HEK293 (cell line): ENCODE measurements around the gene KLHL35.

Source experiments
- CTCF ChIA-PET: fragments of 350-600 bp; formaldehyde crosslinking; extraction: SDS; loops from one replicate; lab custom pipeline; 2021; ENCODE audit warnings: antibody characterized with exemption; lab: Yijun Ruan, JAX
- POLR2A ChIA-PET: fragments of 300-600 bp; formaldehyde crosslinking; extraction: SDS; loops from one replicate; lab custom pipeline; 2020; ENCODE audit warnings: antibody characterized with exemption, inconsistent platforms; lab: Yijun Ruan, JAX
- H3K27ac ChIP-seq: fragments of 200-500 bp; sonication (Bioruptor generic); 2 replicates; pipeline ENCODE4 v1.5.1; 2014; ENCODE audit warnings: low read depth, low read length, control low read depth, inconsistent platforms; ENCODE audit errors: extremely low read depth
- H3K36me3 ChIP-seq, 2 experiments: fragments of 200-500 bp in 1 of 2; sonication (Bioruptor generic) in 1 of 2; 1 replicate in 1 of 2; 2 replicates in 1 of 2; pipeline ENCODE4 v1.5.1; 2014 to 2017; ENCODE audit warnings: inconsistent platforms in 2 of 2, low read length in 2 of 2; ENCODE audit not compliant: control insufficient read depth in 2 of 2, insufficient read depth in 1 of 2
- H3K4me1 ChIP-seq: fragments of 200-500 bp; sonication (Bioruptor generic); 2 replicates; pipeline ENCODE4 v1.5.1; 2014; ENCODE audit warnings: mild to moderate bottlenecking, low read length, inconsistent platforms; ENCODE audit not compliant: control insufficient read depth, insufficient read depth
- H3K4me3 ChIP-seq: 2 replicates; pipeline ENCODE4 v1.5.1; 2011; ENCODE audit warnings: low read depth, mild to moderate bottlenecking, control low read depth, low read length, moderate library complexity
- H3K9me3 ChIP-seq: fragments of 200-500 bp; sonication (Bioruptor generic); 2 replicates; pipeline ENCODE4 v1.5.1; 2014; ENCODE audit warnings: low read depth, low read length, inconsistent platforms; ENCODE audit not compliant: control insufficient read depth, insufficient read depth
- HIC1 ChIP-seq: fragments of 450-650 bp; formaldehyde crosslinking; IDR thresholded peaks from 2 replicates; pipeline ENCODE4 v1.5.1; 2016; ENCODE audit warnings: missing biosample characterization, missing genetic modification characterization
- KLF16 ChIP-seq: fragments of 450-650 bp; formaldehyde crosslinking; IDR thresholded peaks from 2 replicates; pipeline ENCODE4 v1.5.1; 2017; ENCODE audit warnings: missing biosample characterization, missing genetic modification characterization
- KLF17 ChIP-seq: fragments of 450-650 bp; formaldehyde crosslinking; IDR thresholded peaks from 2 replicates; pipeline ENCODE4 v1.5.1; 2016; ENCODE audit warnings: missing biosample characterization, missing genetic modification characterization
- KLF9 ChIP-seq: fragments of 450-650 bp; formaldehyde crosslinking; IDR thresholded peaks from 2 replicates; pipeline ENCODE4 v1.5.1; 2016; ENCODE audit warnings: missing biosample characterization, missing genetic modification characterization, low read depth
- PATZ1 ChIP-seq: fragments of 450-650 bp; formaldehyde crosslinking; IDR thresholded peaks from 2 replicates; pipeline ENCODE4 v1.5.1; 2016; ENCODE audit warnings: missing biosample characterization, missing genetic modification characterization
- SP7 ChIP-seq: fragments of 450-650 bp; formaldehyde crosslinking; IDR thresholded peaks from 2 replicates; pipeline ENCODE4 v1.5.1; 2016; ENCODE audit warnings: missing biosample characterization, missing genetic modification characterization
- ZFP3 ChIP-seq: fragments of 450-650 bp; formaldehyde crosslinking; IDR thresholded peaks from 2 replicates; pipeline ENCODE4 v1.5.1; 2016; ENCODE audit warnings: low read depth, missing biosample characterization, missing genetic modification characterization
- ZNF121 ChIP-seq: fragments of 450-650 bp; formaldehyde crosslinking; IDR thresholded peaks from 2 replicates; pipeline ENCODE4 v1.5.1; 2016; ENCODE audit warnings: missing biosample characterization, missing genetic modification characterization
- ZNF133 ChIP-seq: fragments of 450-650 bp; formaldehyde crosslinking; IDR thresholded peaks from 2 replicates; pipeline ENCODE4 v1.5.1; 2016; ENCODE audit warnings: missing biosample characterization, missing genetic modification characterization
- ZNF239 ChIP-seq: fragments of 450-650 bp; formaldehyde crosslinking; IDR thresholded peaks from 2 replicates; pipeline ENCODE4 v1.5.1; 2016; ENCODE audit warnings: missing biosample characterization, missing genetic modification characterization
- ZNF280C ChIP-seq: fragments of 450-650 bp; formaldehyde crosslinking; IDR thresholded peaks from 2 replicates; pipeline ENCODE4 v1.5.1; 2016; ENCODE audit warnings: missing biosample characterization, missing genetic modification characterization
- ZNF404 ChIP-seq: fragments of 450-650 bp; formaldehyde crosslinking; IDR thresholded peaks from 2 replicates; pipeline ENCODE4 v1.5.1; 2017; ENCODE audit warnings: missing biosample characterization, missing genetic modification characterization
- ZNF488 ChIP-seq: fragments of 450-650 bp; formaldehyde crosslinking; IDR thresholded peaks from 2 replicates; pipeline ENCODE4 v1.5.1; 2016; ENCODE audit warnings: missing biosample characterization, missing genetic modification characterization
- ZNF510 ChIP-seq: fragments of 450-650 bp; formaldehyde crosslinking; IDR thresholded peaks from 2 replicates; pipeline ENCODE4 v1.5.1; 2018; ENCODE audit warnings: mild to moderate bottlenecking, missing genetic modification characterization, missing biosample characterization; ENCODE audit not compliant: insufficient replicate concordance
- ZNF530 ChIP-seq: fragments of 450-650 bp; formaldehyde crosslinking; IDR thresholded peaks from 2 replicates; pipeline ENCODE4 v1.5.1; 2016; ENCODE audit warnings: low read depth, missing biosample characterization, missing genetic modification characterization
- ZNF558 ChIP-seq: fragments of 450-650 bp; formaldehyde crosslinking; IDR thresholded peaks from 2 replicates; pipeline ENCODE4 v1.5.1; 2016; ENCODE audit warnings: missing biosample characterization, missing genetic modification characterization
- ZNF585B ChIP-seq: fragments of 450-650 bp; formaldehyde crosslinking; IDR thresholded peaks from 2 replicates; pipeline ENCODE4 v1.5.1; 2016; ENCODE audit warnings: missing biosample characterization, missing genetic modification characterization
- ZNF654 ChIP-seq: fragments of 450-650 bp; formaldehyde crosslinking; IDR thresholded peaks from 2 replicates; pipeline ENCODE4 v1.5.1; 2016; ENCODE audit warnings: low read depth, missing biosample characterization, missing genetic modification characterization
- ZNF707 ChIP-seq: fragments of 450-650 bp; formaldehyde crosslinking; IDR thresholded peaks from 2 replicates; pipeline ENCODE4 v1.5.1; 2016; ENCODE audit warnings: missing biosample characterization, missing genetic modification characterization
- ZNF792 ChIP-seq: fragments of 450-650 bp; formaldehyde crosslinking; IDR thresholded peaks from 2 replicates; pipeline ENCODE4 v1.5.1; 2016; ENCODE audit warnings: missing biosample characterization, missing genetic modification characterization
- TF ChIP-seq, protein P1 (sequence below): fragments of 450-650 bp; formaldehyde crosslinking; IDR thresholded peaks from 2 replicates; pipeline ENCODE4 v1.5.1; 2016; ENCODE audit warnings: missing biosample characterization, missing genetic modification characterization

The KLHL35 gene

DNA sequence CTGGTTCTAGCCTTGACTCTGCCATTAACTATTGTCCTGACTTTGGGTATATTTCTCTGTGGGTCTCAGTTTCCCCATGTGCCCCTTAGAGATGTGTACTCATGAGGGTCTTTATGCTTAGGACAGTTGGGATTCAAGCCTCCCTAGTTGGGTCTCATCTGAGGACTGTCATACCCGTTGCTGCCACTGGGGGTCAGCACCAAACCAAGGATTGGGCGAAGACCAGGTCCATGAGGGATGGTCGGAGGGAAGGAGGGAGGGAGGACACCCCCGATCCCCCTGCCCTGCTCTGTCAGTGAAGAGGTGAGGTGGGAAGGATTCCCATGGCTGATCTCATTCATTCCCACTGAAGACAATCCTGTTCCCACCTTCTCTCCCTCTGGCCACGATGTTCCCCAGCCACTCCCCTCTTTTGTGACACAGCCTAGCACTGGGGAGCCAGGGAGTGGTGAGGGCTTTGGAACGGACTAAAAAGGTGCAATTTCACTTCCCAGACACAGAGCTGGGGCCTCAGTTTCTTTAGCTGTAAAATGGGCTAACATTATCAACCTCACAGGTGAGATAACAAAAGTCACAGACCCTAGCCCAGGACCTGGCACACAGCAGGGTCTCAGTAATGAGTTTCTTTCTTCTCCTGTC is 12.4 kb upstream of the KLHL35 start (continued):
- peak; percentile 56 for TF ChIP-seq PATZ1 (tag by site-specific recombination)
- peak; percentile 35; the same call in 1 of the 2 replicates for TF ChIP-seq KLF9 (tag by site-specific recombination)
- TF ChIP-seq ZNF239 (tag by site-specific recombination) = no peak
- no peak for TF ChIP-seq ZNF530 (tag by site-specific recombination)
- no peak for TF ChIP-seq HIC1 (tag by site-specific recombination)
- peak; percentile 80 for TF ChIP-seq ZNF654 (tag by site-specific recombination)
- peak; percentile 99 for TF ChIP-seq ZNF121 (tag by site-specific recombination)

- ChIA-PET POLR2A (no interaction called here), CTCF (interaction anchor here (1.7 to 7.5 kb wide), 3 partner anchors 8 to 96 kb away, joined by 3 to 264 read pairs (median 8); no protein-coding TSS in a partner anchor)
- H3K36me3 ChIP-seq = no peaks in the 10 kb centered on the region
These were observed 10.0 kb upstream of the KLHL35 start for GRCh38 chr11:75443043-75443442.

DNA sequence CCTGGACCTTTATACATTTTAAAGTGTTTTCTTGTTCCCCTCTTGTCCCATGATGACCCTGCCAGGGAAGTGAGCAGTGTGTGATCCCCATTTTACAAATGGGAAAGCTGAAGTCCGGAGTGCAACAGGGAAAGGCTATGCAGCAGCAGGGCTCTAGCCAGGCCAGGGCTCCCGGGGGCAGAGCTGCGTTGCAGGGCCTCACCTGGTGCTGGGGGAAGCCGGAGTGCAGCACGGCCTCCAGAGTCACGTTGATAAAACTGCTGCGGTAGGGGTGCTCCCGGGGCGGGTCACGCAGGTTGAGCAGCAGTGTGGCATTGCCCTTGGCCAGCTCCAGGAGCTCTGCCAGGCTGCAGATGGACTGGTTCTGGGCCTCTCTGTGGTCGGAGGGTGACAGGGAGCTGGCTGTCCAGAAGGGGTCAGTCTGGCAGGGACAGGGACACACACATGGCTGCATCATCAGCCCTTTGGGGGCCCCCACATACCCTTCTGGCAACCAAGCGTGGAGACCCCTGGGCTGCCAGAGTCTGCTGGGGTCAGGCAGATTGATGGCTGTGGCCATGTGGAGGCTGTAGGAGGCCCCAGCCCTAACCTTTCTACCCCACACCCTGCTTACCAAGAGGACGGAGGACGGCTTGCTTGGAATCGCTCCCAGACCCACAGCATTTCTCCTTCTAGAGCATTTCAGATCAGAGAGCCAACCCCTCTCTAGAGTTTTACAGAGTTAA is 9.3 kb upstream of the KLHL35 start:
- CTCF ChIA-PET = interaction anchor here (0.7 to 7.5 kb wide), 4 partner anchors 9 to 140 kb away, joined by 3 to 264 read pairs (median 10); no protein-coding TSS in a partner anchor
- TF ChIP-seq ZNF792 (tag by site-specific recombination) (no peak), KLF17 (tag by site-specific recombination) (no peak), ZNF133 (no peak), SP7 (tag by site-specific recombination) (no peak), ZNF510 (no peak), ZFP3 (tag by site-specific recombination) (no peak), ZNF585B (tag by site-specific recombination) (no peak), ZNF280C (tag by site-specific recombination) (no peak), ZNF404 (tag by site-specific recombination) (no peak), ZNF707 (tag by site-specific recombination) (no peak), ZNF558 (tag by site-specific recombination) (no peak)
- TF ChIP-seq, protein P1, sequence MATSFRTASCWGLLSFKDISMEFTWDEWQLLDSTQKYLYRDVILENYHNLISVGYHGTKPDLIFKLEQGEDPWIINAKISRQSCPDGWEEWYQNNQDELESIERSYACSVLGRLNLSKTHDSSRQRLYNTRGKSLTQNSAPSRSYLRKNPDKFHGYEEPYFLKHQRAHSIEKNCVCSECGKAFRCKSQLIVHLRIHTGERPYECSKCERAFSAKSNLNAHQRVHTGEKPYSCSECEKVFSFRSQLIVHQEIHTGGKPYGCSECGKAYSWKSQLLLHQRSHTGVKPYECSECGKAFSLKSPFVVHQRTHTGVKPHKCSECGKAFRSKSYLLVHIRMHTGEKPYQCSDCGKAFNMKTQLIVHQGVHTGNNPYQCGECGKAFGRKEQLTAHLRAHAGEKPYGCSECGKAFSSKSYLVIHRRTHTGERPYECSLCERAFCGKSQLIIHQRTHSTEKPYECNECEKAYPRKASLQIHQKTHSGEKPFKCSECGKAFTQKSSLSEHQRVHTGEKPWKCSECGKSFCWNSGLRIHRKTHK (tag by site-specific recombination) = no peak

More at GRCh38 chr11:75443043-75443442, 10.0 kb upstream of the KLHL35 start:
- Histone ChIP-seq H3K4me1 (no peaks in the 10 kb centered on the region), H3K4me3 (no peak overlapping the region), H3K27ac (no peak overlapping the region), H3K9me3 (no peaks in the 10 kb centered on the region)
- TF ChIP-seq ZNF488 (tag by site-specific recombination) (no peak), KLF16 (tag by site-specific recombination) (no peak)

More for the DNA sequence above, 9.3 kb upstream of the KLHL35 start:
- POLR2A ChIA-PET = interaction anchor here (0.6 kb wide), 2 partner anchors 70 to 91 kb away, joined by 3 to 4 read pairs; no protein-coding TSS in a partner anchor
- Histone ChIP-seq H3K36me3 (no peaks in the 10 kb centered on the region), H3K27ac (no peak overlapping the region), H3K4me3 (no peak overlapping the region), H3K9me3 (no peaks in the 10 kb centered on the region), H3K4me1 (no peaks in the 10 kb centered on the region)
